Sigmoid colon (tissue), 7 donors: ENCODE results near the gene FCRLB. TPM values are rescaled to one million over a fixed set of nuclear protein-coding genes. Genes with fewer than 3 reads are reported as not detected.
"Not testable (repeated sequence)": the region's sequence is repeated elsewhere in the genome, so short reads cannot be mapped to it uniquely, and the experiment has no call there.

Experiments used
- DNase-seq: peaks from one replicate; pipeline ENCODE4 v3.0.0-alpha.2; 2019
- H3K27ac ChIP-seq, 4 donors: fragments of 200-600 bp; sonication (generic); one replicate each; pipeline ENCODE4 v1.5.1; 2016 to 2019; ENCODE audit warnings: mild to moderate bottlenecking in 1 of 4
- H3K27me3 ChIP-seq, 3 donors: fragments of 200-600 bp; sonication (generic); one replicate each; pipeline ENCODE4 v1.5.1; 2019; ENCODE audit warnings: mild to moderate bottlenecking in 1 of 3
- H3K36me3 ChIP-seq, 4 donors: fragments of 200-600 bp; sonication (generic); one replicate each; pipeline ENCODE4 v1.5.1; 2016 to 2019
- H3K4me1 ChIP-seq, 4 donors: fragments of 200-600 bp; sonication (generic); one replicate each; pipeline ENCODE4 v1.5.1; 2017 to 2019
- H3K4me3 ChIP-seq, 4 donors: fragments of 200-600 bp; sonication (generic); one replicate each; pipeline ENCODE4 v1.5.1; 2017 to 2019; ENCODE audit warnings: mild to moderate bottlenecking in 2 of 4, moderate library complexity in 1 of 4
- H3K9me3 ChIP-seq, 4 donors: fragments of 200-600 bp in 3 of 4; sonication (generic) in 3 of 4; one replicate each; pipeline versions ENCODE4 v1.5.1 to v1.6.1; 2013 to 2019
- CTCF ChIP-seq, 4 experiments: fragments of 450-650 bp in 3 of 4; fragments of 200-600 bp in 1 of 4; IDR thresholded peaks; one replicate each; pipeline ENCODE4 v1.5.1; 2016 to 2019; ENCODE audit warnings: antibody characterized with exemption in 4 of 4, mild to moderate bottlenecking in 3 of 4, moderate library complexity in 2 of 4
- EP300 ChIP-seq, 4 donors: sonication (generic); formaldehyde crosslinking; IDR thresholded peaks; one replicate each; pipeline ENCODE4 v1.6.1; 2017; ENCODE audit warnings: antibody characterized with exemption in 4 of 4
- POLR2A ChIP-seq, 2 donors: fragments of 450-650 bp; IDR thresholded peaks; one replicate each; pipeline ENCODE4 v1.6.1; 2016; ENCODE audit warnings: antibody characterized with exemption in 2 of 2, mild to moderate bottlenecking in 2 of 2, moderate library complexity in 2 of 2
- POLR2AphosphoS5 ChIP-seq, 4 donors: sonication (generic); formaldehyde crosslinking; IDR thresholded peaks; one replicate each; pipeline ENCODE4 v1.6.1; 2017; ENCODE audit warnings: antibody characterized with exemption in 4 of 4
- WGBS, 2 donors: extraction: QIAGEN DNeasy Blood & Tissue Kit; methylation state at CpG; one replicate each; pipeline ENCODE4 v1.1.7; 2013; 5-methylcytosine and 5-hydroxymethylcytosine counted together
- intact Hi-C: fragments of 100-400 bp; cut with DNase I; formaldehyde crosslinking; loops from one replicate; pipeline ENCODE4 v1.15.1; 2023
- polyA plus RNA-seq, 3 donors: library from polyadenylated mRNA; stranded (reverse); fragments of 200-250 nt; gene quantifications; one replicate each; pipeline ENCODE4 v1.2.3, GENCODE V29; 2013
- total RNA-seq, 4 donors: library from RNA; depleted of rRNA; stranded (reverse); fragments of >200 nt; gene quantifications; one replicate each; pipeline ENCODE4 v1.1.0, GENCODE V29; 2016
- donor health status: healthy with polysubstance abuse.
- donor health status: Bipolar disorder and iron deficiency.
- donor health status: healthy.

FCRLB gene
- under 1 TPM in 3 of 4 donors, not detected in 1; 0.36 to 0.95 (median 0.82) TPM for total RNA-seq
- polyA plus RNA-seq = under 1 TPM in 2 of 3 donors, not detected in 1; 0.23 to 0.89 TPM

- WGBS, 2 donors = 38 to 56% methylated on average over 4 of the region's 4 CpGs
- intact Hi-C loops = no loop called here
- Histone ChIP-seq H3K9me3 (no peaks in the 10 kb centered on the region), H3K36me3 (no peaks in the 10 kb centered on the region), H3K27me3 (peaks cover 0 to 9% (median 3%) of the 10 kb centered on the region in 3 donors), H3K27ac (no peak within 1 kb of the TSS), H3K4me3 (no peak within 1 kb of the TSS), H3K4me1 (peaks cover 0 to 11% (median 9%) of the 10 kb centered on the region in 4 donors)
- TF ChIP-seq POLR2AphosphoS5 (IDR thresholded peaks at IDR 0.05) (no peak), CTCF (IDR thresholded peaks at IDR 0.05) (no peak), POLR2A (IDR thresholded peaks at IDR 0.05) (no peak), EP300 (IDR thresholded peaks at IDR 0.05) (no peak)
- DNase-seq = no peak
These were observed at the start of gene FCRLB for GRCh38 chr1:161720956-161721737. Gene FCRLB (plus strand): TSS chr1:161721544. CDS start chr1:161722673, 1,129 bp downstream.

GRCh38 chr1:161673437-161673836, 47.9 kb upstream of the FCRLB start:
- H3K27ac ChIP-seq, H3K9me3 ChIP-seq, intact Hi-C loops, H3K4me1 ChIP-seq, H3K27me3 ChIP-seq, DNase-seq, H3K36me3 ChIP-seq, H3K4me3 ChIP-seq: not testable (repeated sequence)
- WGBS, 2 donors = 87 to 92% methylated on average over 6 to 7 of the region's 7 CpGs

GRCh38 chr1:161674447-161674846, 46.9 kb upstream of the FCRLB start:
- intact Hi-C loops, H3K36me3 ChIP-seq, DNase-seq, H3K9me3 ChIP-seq, H3K27me3 ChIP-seq, H3K4me1 ChIP-seq, H3K27ac ChIP-seq, H3K4me3 ChIP-seq: not testable (repeated sequence)
- 80 to 94% methylated on average over 2 of the region's 3 CpGs for WGBS, 2 donors

- H3K27ac ChIP-seq, H3K36me3 ChIP-seq, H3K4me1 ChIP-seq, H3K4me3 ChIP-seq, H3K9me3 ChIP-seq, H3K27me3 ChIP-seq, intact Hi-C loops, DNase-seq: not testable (repeated sequence)
- WGBS, 2 donors = 76 to 93% methylated on average over 3 of the region's 3 CpGs
These were observed 46.4 kb upstream of the FCRLB start for GRCh38 chr1:161674908-161675307.

GRCh38 chr1:161676441-161676840, 44.9 kb upstream of the FCRLB start:
- H3K4me1 ChIP-seq = no peaks in the 10 kb centered on the region
- no peak overlapping the region for H3K4me3 ChIP-seq
- no peak overlapping the region for H3K27ac ChIP-seq
- no peaks in the 10 kb centered on the region for H3K27me3 ChIP-seq
- 48 to 80% methylated on average over 2 of the region's 2 CpGs for WGBS, 2 donors
- no peak for DNase-seq
- TF ChIP-seq EP300 (IDR thresholded peaks at IDR 0.05) (no peak), CTCF (IDR thresholded peaks at IDR 0.05) (no peak), POLR2A (IDR thresholded peaks at IDR 0.05) (no peak), POLR2AphosphoS5 (IDR thresholded peaks at IDR 0.05) (no peak)
- H3K36me3 ChIP-seq = no peaks in the 10 kb centered on the region
- no peaks in the 10 kb centered on the region for H3K9me3 ChIP-seq
- intact Hi-C loops = no loop called here

- no peaks in the 10 kb centered on the region for H3K27me3 ChIP-seq
- WGBS, 2 donors = 83 to 86% methylated on average over 5 of the region's 5 CpGs
- no peaks in the 10 kb centered on the region for H3K9me3 ChIP-seq
- no peaks in the 10 kb centered on the region for H3K36me3 ChIP-seq
- intact Hi-C loops = no loop called here
- no peak for TF ChIP-seq CTCF (IDR thresholded peaks at IDR 0.05)
- no peak for TF ChIP-seq EP300 (IDR thresholded peaks at IDR 0.05)
- no peak for TF ChIP-seq POLR2A (IDR thresholded peaks at IDR 0.05)
- no peak for TF ChIP-seq POLR2AphosphoS5 (IDR thresholded peaks at IDR 0.05)
- no peak for DNase-seq
- no peaks in the 10 kb centered on the region for H3K4me1 ChIP-seq
- no peak overlapping the region for H3K4me3 ChIP-seq
- no peak overlapping the region for H3K27ac ChIP-seq
These were observed 44.2 kb upstream of the FCRLB start for GRCh38 chr1:161676958-161677689.
